HCT116 (cell line): ENCODE measurements around the gene SETD2. TPM values are rescaled to one million over a fixed set of nuclear protein-coding genes. Genes with fewer than 3 reads are reported as not detected.

Source experiments
- ATAC-seq: fragments of 200-7000 bp; cut with Tn5 transposase; 2 replicates; pipeline ENCODE4 v1.9.1; 2020; ENCODE audit warnings: mild to moderate bottlenecking, moderate library complexity
- BruUV-seq: library from RNA; stranded (reverse); fragments of 400-500 nt; replicated peaks from 2 replicates; lab custom pipeline; 2021; lab: Mats Ljungman, UMichigan
- CTCF ChIA-PET: fragments of 300-600 bp; sonication (Branson Sonifier 250); formaldehyde crosslinking; loops from one replicate; lab custom pipeline; 2021; ENCODE audit warnings: antibody characterized with exemption; lab: Charles Lee
- POLR2A ChIA-PET: fragments of 300-600, 350-600 bp; sonication (Branson Sonifier 250); formaldehyde crosslinking; loops from one replicate; lab custom pipeline; 2021; ENCODE audit warnings: antibody characterized with exemption; lab: Charles Lee
- RAD21 ChIA-PET, 2 experiments: fragments of 300-600 bp; sonication (Branson Sonifier 250); formaldehyde crosslinking; loops; one replicate each; lab custom pipeline; 2023; ENCODE audit warnings: low total read pairs in 2 of 2; ENCODE audit not compliant: uncharacterized antibody in 2 of 2, unreplicated experiment in 2 of 2, low non-redundant PET in 1 of 2; lab: Charles Lee
- DNase-seq: peaks from one replicate; pipeline ENCODE4 v3.0.0-alpha.2; 2010; ENCODE audit warnings: low read depth, low spot score
- H2AFZ ChIP-seq: fragments of 200-600 bp; shearing (Covaris generic), sonication (generic); 2 replicates; pipeline ENCODE4 v1.6.1; 2017; ENCODE audit warnings: low read depth, mixed run types, mixed read lengths, antibody characterized with exemption, low read length; ENCODE audit not compliant: poor library complexity, severe bottlenecking
- H3K27ac ChIP-seq: 2 replicates; pipeline ENCODE4 v1.5.1; 2012; ENCODE audit warnings: low read depth, low read length
- H3K27me3 ChIP-seq: fragments of 200-600 bp; sonication (generic); 2 replicates; pipeline ENCODE4 v1.6.1; 2016; ENCODE audit warnings: mixed run types, low read length, mixed read lengths; ENCODE audit not compliant: insufficient read depth
- H3K36me3 ChIP-seq, 2 experiments: fragments of 200-500 bp in 1 of 2; fragments of 200-600 bp in 1 of 2; sonication (Bioruptor generic) in 1 of 2; sonication (generic) in 1 of 2; 2 replicates each; pipeline versions ENCODE4 v1.5.1 to v1.6.1; 2014 to 2016; ENCODE audit warnings: low read length in 2 of 2, inconsistent platforms in 1 of 2, mixed read lengths in 1 of 2, mixed run types in 1 of 2; ENCODE audit not compliant: insufficient read depth in 2 of 2, control insufficient read depth in 1 of 2
- H3K4me1 ChIP-seq, 2 experiments: fragments of 200-600 bp in 1 of 2; sonication (generic) in 1 of 2; 2 replicates each; pipeline versions ENCODE4 v1.5.1 to v1.6.1; 2012 to 2017; ENCODE audit warnings: low read length in 2 of 2, inconsistent platforms in 1 of 2, mild to moderate bottlenecking in 1 of 2, mixed read lengths in 1 of 2, mixed run types in 1 of 2, moderate library complexity in 1 of 2; ENCODE audit not compliant: insufficient read depth in 2 of 2, control insufficient read depth in 1 of 2
- H3K4me2 ChIP-seq: fragments of 200-600 bp; sonication (generic); 2 replicates; pipeline ENCODE4 v1.6.1; 2017; ENCODE audit warnings: mixed run types, low read length, mixed read lengths
- H3K4me3 ChIP-seq, 2 experiments: fragments of 200-600 bp in 1 of 2; sonication (generic) in 1 of 2; replicated peaks in 1 of 2; 2 replicates each; pipeline ENCODE4 v1.5.1; 2011 to 2016; ENCODE audit warnings: low read length in 2 of 2, control low read depth in 1 of 2, low read depth in 1 of 2, mild to moderate bottlenecking in 1 of 2, mixed read lengths in 1 of 2, mixed run types in 1 of 2
- H3K79me2 ChIP-seq: fragments of 200-600 bp; sonication (generic); 2 replicates; pipeline ENCODE4 v1.6.1; 2017; ENCODE audit warnings: mild to moderate bottlenecking, mixed run types, low read length, moderate library complexity, mixed read lengths; ENCODE audit not compliant: insufficient read depth
- H3K9ac ChIP-seq: fragments of 200-600 bp; sonication (generic); 2 replicates; pipeline ENCODE4 v1.6.1; 2016; ENCODE audit warnings: low read length, mixed read lengths
- H3K9me2 ChIP-seq: fragments of 200-600 bp; sonication (generic), shearing (Covaris generic); 2 replicates; pipeline ENCODE4 v1.6.1; 2017; ENCODE audit warnings: mixed run types, mild to moderate bottlenecking, moderate library complexity; ENCODE audit not compliant: insufficient read depth
- H3K9me3 ChIP-seq, 2 experiments: fragments of 200-500 bp in 1 of 2; fragments of 200-600 bp in 1 of 2; sonication (Bioruptor generic) in 1 of 2; sonication (generic) in 1 of 2; 2 replicates each; pipeline ENCODE4 v1.6.1; 2014 to 2017; ENCODE audit warnings: low read length in 2 of 2, mixed read lengths in 2 of 2, inconsistent platforms in 1 of 2, low read depth in 1 of 2, mild to moderate bottlenecking in 1 of 2, mixed run types in 1 of 2, moderate library complexity in 1 of 2; ENCODE audit not compliant: control insufficient read depth in 1 of 2, insufficient read depth in 1 of 2
- H4K20me1 ChIP-seq: fragments of 200-600 bp; sonication (generic), shearing (Covaris generic); 2 replicates; pipeline ENCODE4 v1.6.1; 2017; ENCODE audit warnings: mixed run types, mild to moderate bottlenecking, moderate library complexity; ENCODE audit not compliant: insufficient read depth
- ELF1 ChIP-seq: IDR thresholded peaks from 2 replicates; pipeline ENCODE4 v1.6.1; 2012; ENCODE audit warnings: low read depth, borderline replicate concordance
- EZH2 ChIP-seq: fragments of 200-600 bp; sonication (generic); IDR thresholded peaks from 2 replicates; pipeline ENCODE4 v1.6.1; 2017; ENCODE audit warnings: antibody characterized with exemption, mixed run types
- EZH2phosphoT487 ChIP-seq: fragments of 200-600 bp; IDR thresholded peaks from 2 replicates; pipeline ENCODE4 v1.6.1; 2018; ENCODE audit warnings: antibody characterized with exemption, borderline replicate concordance
- FOSL1 ChIP-seq: IDR thresholded peaks from 2 replicates; pipeline ENCODE4 v1.6.1; 2012; ENCODE audit warnings: low read depth
- JUND ChIP-seq: IDR thresholded peaks from 2 replicates; pipeline ENCODE4 v1.6.1; 2012
- POLR2A ChIP-seq: IDR thresholded peaks from 2 replicates; pipeline ENCODE4 v1.7.0; 2011; ENCODE audit warnings: borderline replicate concordance; ENCODE audit not compliant: insufficient read depth, insufficient read length; ENCODE audit errors: extremely low read depth
- POLR2AphosphoS5 ChIP-seq: IDR thresholded peaks from 2 replicates; pipeline ENCODE4 v1.6.1; 2011; ENCODE audit warnings: mild to moderate bottlenecking, low read depth, low read length, moderate library complexity
- SRF ChIP-seq: IDR thresholded peaks from 2 replicates; pipeline ENCODE4 v1.6.1; 2012; ENCODE audit warnings: low read depth
- TCF7L2 ChIP-seq: IDR thresholded peaks from 2 replicates; pipeline ENCODE4 v1.7.0; 2011; ENCODE audit warnings: borderline replicate concordance, inconsistent platforms; ENCODE audit not compliant: insufficient read depth, insufficient read length; ENCODE audit errors: extremely low read depth
- YY1 ChIP-seq: IDR thresholded peaks from 2 replicates; pipeline ENCODE4 v1.6.1; 2011; ENCODE audit warnings: low read length, low read depth, moderate library complexity, mild to moderate bottlenecking; ENCODE audit not compliant: insufficient replicate concordance; ENCODE audit errors: extremely low read depth
- ZFX ChIP-seq: fragments of 450-650 bp; IDR thresholded peaks from 2 replicates; pipeline ENCODE4 v1.6.1; 2017
- ZNF274 ChIP-seq: fragments of 200-500 bp; sonication (Bioruptor generic); IDR thresholded peaks from 2 replicates; pipeline ENCODE4 v1.6.1; 2014; ENCODE audit warnings: mild to moderate bottlenecking, low read depth, low read length, inconsistent platforms
- intact Hi-C: fragments of 100-400 bp; cut with micrococcal nuclease; formaldehyde crosslinking; loops from 2 replicates; pipeline ENCODE4 v1.10.0; 2022
- total RNA-seq: library from RNA; stranded (reverse); gene quantifications from one replicate; pipeline ENCODE4 v1.2.1, GENCODE V29; 2021; ENCODE audit not compliant: unreplicated experiment
- TF ChIP-seq, protein P1 (sequence below): IDR thresholded peaks from 2 replicates; pipeline ENCODE4 v1.6.1; 2012; ENCODE audit warnings: low read depth
- TF ChIP-seq, protein P2 (sequence below): IDR thresholded peaks from 2 replicates; pipeline ENCODE4 v1.6.1; 2012

SETD2 gene
- total RNA-seq, 1 experiment from 2014 or later = 33.0 TPM

DNA sequence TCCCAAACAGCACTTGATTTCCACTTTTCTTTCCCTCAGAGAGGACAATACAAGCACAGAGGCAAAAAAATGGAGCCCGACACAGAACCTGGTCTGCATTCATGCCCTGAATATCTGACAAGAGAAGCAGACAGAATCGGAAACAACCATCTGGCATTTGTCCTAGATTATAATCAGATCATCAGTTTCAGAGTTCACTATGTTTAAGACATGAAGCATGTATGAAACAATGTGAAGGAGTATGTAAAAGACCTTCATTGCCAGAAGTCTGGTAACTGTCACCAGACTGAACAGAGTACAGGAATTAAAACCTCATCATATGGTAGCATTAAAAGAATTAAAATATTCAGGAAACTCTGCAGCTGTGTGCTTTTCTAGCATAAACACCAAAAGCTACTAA is 65.0 kb downstream of the SETD2 start:
- POLR2A ChIA-PET = no interaction called here
- Histone ChIP-seq H3K4me3 (no peak overlapping the region), H3K36me3 (peaks cover 15 to 23% of the 10 kb centered on the region in 2 experiments; a peak in 3 of 4 replicates), H4K20me1 (peaks cover 8% of the 10 kb centered on the region; the same call in 1 of the 2 replicates), H3K4me1 (no peaks in the 10 kb centered on the region), H2AFZ (no peak overlapping the region), H3K4me2 (no peak overlapping the region), H3K27ac (no peak overlapping the region), H3K27me3 (no peaks in the 10 kb centered on the region), H3K9me2 (no peaks in the 10 kb centered on the region), H3K9ac (no peak overlapping the region), H3K9me3 (no peaks in the 10 kb centered on the region), H3K79me2 (no peaks in the 10 kb centered on the region; the same call in 1 of the 2 replicates)
- DNase-seq = no peak
- intact Hi-C loops = no loop called here
- RAD21 ChIA-PET = no interaction called here
- CTCF ChIA-PET = no interaction called here
- TF ChIP-seq SRF (no peak), JUND (no peak), EZH2phosphoT487 (no peak), ZNF274 (no peak)
- TF ChIP-seq, protein P1, sequence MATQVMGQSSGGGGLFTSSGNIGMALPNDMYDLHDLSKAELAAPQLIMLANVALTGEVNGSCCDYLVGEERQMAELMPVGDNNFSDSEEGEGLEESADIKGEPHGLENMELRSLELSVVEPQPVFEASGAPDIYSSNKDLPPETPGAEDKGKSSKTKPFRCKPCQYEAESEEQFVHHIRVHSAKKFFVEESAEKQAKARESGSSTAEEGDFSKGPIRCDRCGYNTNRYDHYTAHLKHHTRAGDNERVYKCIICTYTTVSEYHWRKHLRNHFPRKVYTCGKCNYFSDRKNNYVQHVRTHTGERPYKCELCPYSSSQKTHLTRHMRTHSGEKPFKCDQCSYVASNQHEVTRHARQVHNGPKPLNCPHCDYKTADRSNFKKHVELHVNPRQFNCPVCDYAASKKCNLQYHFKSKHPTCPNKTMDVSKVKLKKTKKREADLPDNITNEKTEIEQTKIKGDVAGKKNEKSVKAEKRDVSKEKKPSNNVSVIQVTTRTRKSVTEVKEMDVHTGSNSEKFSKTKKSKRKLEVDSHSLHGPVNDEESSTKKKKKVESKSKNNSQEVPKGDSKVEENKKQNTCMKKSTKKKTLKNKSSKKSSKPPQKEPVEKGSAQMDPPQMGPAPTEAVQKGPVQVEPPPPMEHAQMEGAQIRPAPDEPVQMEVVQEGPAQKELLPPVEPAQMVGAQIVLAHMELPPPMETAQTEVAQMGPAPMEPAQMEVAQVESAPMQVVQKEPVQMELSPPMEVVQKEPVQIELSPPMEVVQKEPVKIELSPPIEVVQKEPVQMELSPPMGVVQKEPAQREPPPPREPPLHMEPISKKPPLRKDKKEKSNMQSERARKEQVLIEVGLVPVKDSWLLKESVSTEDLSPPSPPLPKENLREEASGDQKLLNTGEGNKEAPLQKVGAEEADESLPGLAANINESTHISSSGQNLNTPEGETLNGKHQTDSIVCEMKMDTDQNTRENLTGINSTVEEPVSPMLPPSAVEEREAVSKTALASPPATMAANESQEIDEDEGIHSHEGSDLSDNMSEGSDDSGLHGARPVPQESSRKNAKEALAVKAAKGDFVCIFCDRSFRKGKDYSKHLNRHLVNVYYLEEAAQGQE = no peak
- TF ChIP-seq, protein P2, sequence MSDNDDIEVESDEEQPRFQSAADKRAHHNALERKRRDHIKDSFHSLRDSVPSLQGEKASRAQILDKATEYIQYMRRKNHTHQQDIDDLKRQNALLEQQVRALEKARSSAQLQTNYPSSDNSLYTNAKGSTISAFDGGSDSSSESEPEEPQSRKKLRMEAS = no peak
- BruUV-seq = no TSS peak
- ATAC-seq = no peak

DNA sequence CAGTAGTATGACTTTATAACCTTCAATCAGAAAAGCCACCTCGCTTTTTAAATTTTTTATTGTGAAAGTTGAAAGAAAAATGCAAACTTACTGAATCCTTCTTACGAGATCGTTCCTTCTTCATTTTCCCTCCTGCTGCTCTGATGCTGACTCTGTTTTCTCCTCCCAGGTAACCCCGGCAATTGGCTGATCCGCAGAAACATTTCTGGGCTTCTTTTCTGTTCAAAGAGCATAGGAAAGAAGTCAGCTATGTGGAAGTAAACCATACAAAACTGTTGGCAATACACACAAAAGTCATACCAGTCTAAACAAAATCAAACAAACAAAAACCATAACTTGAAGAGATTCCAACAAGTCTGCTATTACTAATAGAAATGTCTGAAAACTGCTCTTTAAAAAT is 66.0 kb downstream of the SETD2 start:
- Histone ChIP-seq H3K9ac (no peak overlapping the region), H3K4me1 (no peaks in the 10 kb centered on the region), H4K20me1 (peaks cover 8% of the 10 kb centered on the region; the same call in 1 of the 2 replicates), H3K9me2 (no peaks in the 10 kb centered on the region), H3K4me2 (no peak overlapping the region), H3K4me3 (no peak overlapping the region), H3K79me2 (no peaks in the 10 kb centered on the region; the same call in 1 of the 2 replicates), H3K27ac (no peak overlapping the region)
- no peak for DNase-seq
- RAD21 ChIA-PET = no interaction called here
- BruUV-seq = no TSS peak
- ATAC-seq = no peak
- TF ChIP-seq POLR2AphosphoS5 (no peak), EZH2 (no peak), POLR2A (no peak), FOSL1 (no peak), ZFX (no peak), ELF1 (no peak), YY1 (no peak), TCF7L2 (no peak), EZH2phosphoT487 (no peak)
- TF ChIP-seq, all 23 proteins: peak for 0
- intact Hi-C loops = no loop called here
- ChIA-PET POLR2A (no interaction called here), CTCF (no interaction called here)
- no peaks in the 10 kb centered on the region for H3K27me3 ChIP-seq
- no peak overlapping the region for H2AFZ ChIP-seq
- H3K9me3 ChIP-seq = no peaks in the 10 kb centered on the region
- peaks cover 15 to 22% of the 10 kb centered on the region in 2 experiments; a peak in 3 of 4 replicates for H3K36me3 ChIP-seq
